VCaP (cell line): ENCODE results near the gene APBA1.

ENCODE experiments used
- H3K27ac ChIP-seq: fragments of 450-650 bp; 2 replicates; pipeline ENCODE4 v1.5.1; 2017
- TF ChIP-seq, protein P1 (sequence below): fragments of 450-650 bp; conservative IDR thresholded peaks from 2 replicates; pipeline ENCODE4 v1.5.1; 2017; ENCODE audit warnings: mild to moderate bottlenecking, moderate library complexity

APBA1 gene

GRCh38 chr9:69606089-69606488, 66.1 kb downstream of the APBA1 start:
- H3K27ac ChIP-seq: no peak overlapping the region; the same call in 1 of the 2 replicates
- TF ChIP-seq, protein P1, sequence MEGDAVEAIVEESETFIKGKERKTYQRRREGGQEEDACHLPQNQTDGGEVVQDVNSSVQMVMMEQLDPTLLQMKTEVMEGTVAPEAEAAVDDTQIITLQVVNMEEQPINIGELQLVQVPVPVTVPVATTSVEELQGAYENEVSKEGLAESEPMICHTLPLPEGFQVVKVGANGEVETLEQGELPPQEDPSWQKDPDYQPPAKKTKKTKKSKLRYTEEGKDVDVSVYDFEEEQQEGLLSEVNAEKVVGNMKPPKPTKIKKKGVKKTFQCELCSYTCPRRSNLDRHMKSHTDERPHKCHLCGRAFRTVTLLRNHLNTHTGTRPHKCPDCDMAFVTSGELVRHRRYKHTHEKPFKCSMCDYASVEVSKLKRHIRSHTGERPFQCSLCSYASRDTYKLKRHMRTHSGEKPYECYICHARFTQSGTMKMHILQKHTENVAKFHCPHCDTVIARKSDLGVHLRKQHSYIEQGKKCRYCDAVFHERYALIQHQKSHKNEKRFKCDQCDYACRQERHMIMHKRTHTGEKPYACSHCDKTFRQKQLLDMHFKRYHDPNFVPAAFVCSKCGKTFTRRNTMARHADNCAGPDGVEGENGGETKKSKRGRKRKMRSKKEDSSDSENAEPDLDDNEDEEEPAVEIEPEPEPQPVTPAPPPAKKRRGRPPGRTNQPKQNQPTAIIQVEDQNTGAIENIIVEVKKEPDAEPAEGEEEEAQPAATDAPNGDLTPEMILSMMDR: no peak

DNA sequence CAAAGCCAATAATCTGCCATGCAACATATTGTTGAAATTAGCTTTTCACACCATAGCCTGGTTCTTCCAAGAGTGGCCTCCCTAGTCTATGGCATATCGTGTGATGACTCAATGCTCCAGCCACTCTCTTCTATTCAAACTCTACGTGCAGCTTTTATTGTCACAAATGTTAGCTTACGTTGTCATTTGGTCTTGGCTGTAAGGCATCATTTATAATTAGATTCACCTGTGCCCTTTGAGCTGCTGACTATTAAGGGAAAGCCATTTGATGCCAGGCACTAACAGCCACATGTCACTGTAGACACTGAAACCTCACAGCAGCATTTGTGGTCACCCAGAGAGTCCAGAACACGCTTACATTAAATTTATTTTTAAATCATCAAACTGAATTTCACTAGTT, 66.8 kb downstream of the APBA1 start:
- TF ChIP-seq, protein P1: no peak
- no peak overlapping the region for H3K27ac ChIP-seq

DNA sequence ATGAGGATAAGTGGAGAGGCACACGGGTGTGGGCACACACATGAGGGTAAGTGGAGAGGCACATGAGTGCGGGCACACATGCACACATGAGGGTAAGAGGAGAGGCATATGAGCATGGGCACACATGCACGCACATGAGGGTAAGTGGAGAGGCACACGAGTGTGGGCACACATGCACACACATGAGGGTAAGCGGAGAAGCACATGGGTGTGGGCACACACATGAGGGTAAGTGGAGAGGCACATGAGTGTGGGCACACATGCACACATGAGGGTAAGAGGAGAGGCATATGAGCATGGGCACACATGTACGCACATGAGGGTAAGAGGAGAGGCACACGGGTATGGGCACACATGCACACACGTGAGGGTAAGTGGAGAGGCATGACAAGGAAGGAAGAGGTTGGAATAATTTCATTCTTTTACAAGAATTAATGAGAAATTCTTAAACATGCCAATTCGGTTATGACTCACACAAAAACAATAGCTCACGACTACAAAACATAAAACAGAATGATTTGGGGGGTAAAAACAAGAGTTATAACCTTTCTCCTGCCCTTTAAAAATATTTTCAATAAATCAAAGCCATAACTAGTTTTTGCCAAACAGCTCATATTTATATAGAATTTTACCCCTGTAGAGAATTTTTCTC, 67.5 kb downstream of the APBA1 start:
- TF ChIP-seq, protein P1: no peak
- H3K27ac ChIP-seq: no peak overlapping the region

- H3K27ac ChIP-seq: no peak overlapping the region
- TF ChIP-seq, protein P1: no peak
Measured at GRCh38 chr9:69603656-69604055, 68.5 kb downstream of the APBA1 start.

GRCh38 chr9:69602773-69603172, 69.4 kb downstream of the APBA1 start:
- no peak overlapping the region for H3K27ac ChIP-seq
- TF ChIP-seq, protein P1: no peak

DNA sequence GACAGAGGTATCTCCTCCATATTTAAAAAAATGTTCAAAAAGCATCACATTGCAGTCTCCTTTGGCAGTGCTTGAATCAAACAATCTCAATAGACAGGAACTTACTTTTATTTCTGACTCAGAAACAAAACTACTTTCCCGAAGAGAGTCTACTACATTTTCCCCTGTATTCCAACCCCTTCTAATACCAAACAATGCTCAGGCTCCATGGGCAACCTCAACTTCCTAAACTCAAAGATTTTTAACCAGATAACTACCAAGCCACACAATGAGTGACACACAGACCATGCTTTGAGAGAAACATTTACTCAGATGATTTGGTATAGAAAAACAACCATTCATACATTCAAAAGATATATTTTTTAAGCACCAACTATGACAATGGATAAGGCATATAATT, 70.5 kb downstream of the APBA1 start:
- TF ChIP-seq, protein P1: no peak
- H3K27ac ChIP-seq: no peak overlapping the region

DNA sequence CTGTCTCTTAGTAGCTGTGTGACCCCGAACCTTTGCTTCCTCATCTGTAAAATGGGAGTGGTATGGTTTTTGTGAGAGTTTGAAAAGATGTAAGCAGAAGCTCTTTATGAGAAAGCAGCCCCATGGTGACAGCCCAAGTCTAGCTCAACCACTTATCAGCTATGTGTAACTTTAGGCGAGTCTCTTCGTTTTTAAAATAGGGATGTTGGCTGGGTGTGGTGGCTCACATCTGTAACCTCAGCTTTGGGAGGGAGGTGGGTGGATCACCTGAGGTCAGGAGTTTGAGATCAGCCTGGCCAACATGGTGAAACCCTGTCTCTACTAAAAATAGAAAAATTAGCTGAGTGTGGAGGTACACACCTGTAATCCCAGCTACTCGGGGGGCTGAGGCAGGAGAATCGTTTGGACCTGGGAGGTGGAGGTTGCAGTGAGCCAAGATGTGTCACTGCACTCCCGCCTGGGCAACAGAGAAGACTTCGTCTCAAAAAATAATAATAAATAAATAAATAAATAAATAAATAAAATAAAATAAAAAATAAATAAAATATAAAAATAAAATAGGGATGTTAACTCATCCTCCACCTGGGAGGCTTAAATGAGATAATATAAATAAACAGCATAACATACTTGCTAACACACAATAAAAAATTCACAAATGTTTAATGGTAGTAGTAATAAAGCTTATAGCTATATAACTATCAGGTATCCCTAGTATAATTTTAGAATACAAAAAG, 71.7 kb downstream of the APBA1 start:
- TF ChIP-seq, protein P1: no peak

More for the DNA sequence above, 71.7 kb downstream of the APBA1 start:
- H3K27ac ChIP-seq: no peak overlapping the region
